HG03378 (cell line): Measurements from ENCODE around the gene OR4D9.
"Not testable (repeated sequence)": the region's sequence is repeated elsewhere in the genome, so short reads cannot be mapped to it uniquely, and the experiment has no call there.

Experiments
- ATAC-seq: cut with Tn5 transposase; IDR thresholded peaks from one replicate; pipeline ENCODE4 v1.9.1; 2021; ENCODE audit warnings: mild to moderate bottlenecking, moderate library complexity; ENCODE audit not compliant: unreplicated experiment

Gene OR4D9

DNA sequence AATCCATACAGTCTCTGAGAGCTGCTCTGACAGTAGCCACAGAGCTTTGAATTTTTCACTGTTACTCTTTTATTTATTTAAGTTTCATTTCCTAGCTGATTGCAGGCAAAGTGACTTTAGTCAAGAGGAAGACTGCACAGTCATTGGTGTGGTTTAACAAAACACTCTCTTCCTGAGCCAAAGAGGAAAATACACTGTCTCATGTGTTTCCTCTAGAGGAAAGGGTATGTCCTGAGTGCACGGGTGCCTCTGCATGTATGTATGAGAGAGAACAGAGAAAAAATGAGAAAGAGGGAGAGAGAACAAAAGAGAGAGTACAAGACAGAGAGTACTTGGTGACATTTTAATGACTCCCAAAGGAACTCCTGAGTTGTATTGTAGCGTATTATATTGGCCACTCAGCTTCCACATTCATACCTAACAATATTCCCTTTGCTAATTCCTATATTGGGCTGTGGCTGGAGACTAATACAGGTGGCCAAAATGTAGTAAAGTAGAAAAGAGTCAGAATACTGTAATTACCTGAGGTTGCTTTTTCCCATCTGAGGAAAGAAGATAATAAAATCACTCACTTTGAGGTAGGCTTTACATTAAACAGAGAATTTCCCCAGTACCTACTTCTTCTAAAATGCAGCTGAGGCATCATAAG is at the start of gene OR4D9:
TSS of gene OR4D9 (plus strand) at position 599 of the 649 bp plus-strand sequence. CDS start 3,374 bp downstream, outside the sequence.
- no peak for ATAC-seq

DNA sequence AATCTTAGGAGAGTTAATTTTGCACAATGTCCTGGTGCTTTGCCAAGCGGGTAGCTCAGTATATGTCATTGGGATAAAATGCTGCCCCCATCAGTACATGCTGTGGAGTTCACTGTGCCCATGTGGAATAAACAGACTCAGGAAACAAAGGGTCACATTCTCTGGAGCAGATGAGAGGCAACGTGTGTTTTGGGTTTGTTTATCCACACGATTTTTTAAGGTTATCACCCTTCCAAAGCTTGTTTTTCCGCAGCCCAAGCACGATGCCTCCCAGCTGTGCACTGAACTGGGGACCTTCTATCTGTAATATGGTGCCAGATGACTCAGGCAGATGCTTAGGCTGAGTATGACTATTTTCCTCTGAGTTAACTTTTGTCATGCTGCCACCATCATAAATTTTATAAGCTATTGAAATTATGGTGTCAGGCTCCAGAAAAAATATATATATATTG is 48.1 kb upstream of the OR4D9 start:
- ATAC-seq = no peak

DNA sequence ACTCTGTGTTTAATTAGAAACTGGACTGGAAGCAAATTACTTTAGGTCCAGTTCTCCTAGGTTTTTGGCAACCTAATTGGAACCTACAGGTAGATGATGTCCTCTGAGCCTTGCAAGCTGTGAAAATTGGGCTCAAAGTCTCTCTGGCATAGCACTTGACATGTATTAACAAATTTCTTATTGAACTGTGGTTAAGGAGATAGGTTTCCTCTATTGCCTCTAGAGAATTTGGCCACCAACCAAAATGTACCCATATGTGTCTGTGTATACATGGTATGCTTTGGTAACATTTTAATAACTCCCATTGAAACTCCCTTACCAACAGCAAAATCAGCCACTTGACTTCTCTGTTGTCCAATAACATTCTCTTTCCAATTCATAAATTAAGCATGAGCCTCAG is 38.3 kb upstream of the OR4D9 start, which contains the start of gene OR4D10:
TSS of gene OR4D10 (plus strand) at position 301 of the 400 bp plus-strand sequence. CDS start 4,115 bp downstream, outside the sequence.
- no peak for ATAC-seq

DNA sequence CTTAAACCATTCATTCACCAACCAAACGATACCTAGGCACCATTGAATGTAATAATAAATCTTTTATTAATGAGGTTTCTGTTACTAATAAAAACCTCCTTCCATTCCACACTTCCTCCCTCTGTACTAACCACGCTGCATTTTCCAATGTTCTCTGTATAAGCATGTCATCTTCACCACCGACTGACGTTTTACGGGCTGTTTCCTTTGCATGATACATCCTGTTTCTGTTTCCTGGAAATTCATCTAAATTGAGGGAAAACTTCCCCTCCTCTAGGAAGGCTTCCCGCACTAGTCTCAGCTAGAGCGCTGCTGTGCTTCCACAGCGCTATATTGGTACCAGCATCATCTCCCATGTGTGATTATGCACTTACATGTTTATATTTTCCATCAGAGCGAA is 36.2 kb upstream of the OR4D9 start:
- no peak for ATAC-seq

DNA sequence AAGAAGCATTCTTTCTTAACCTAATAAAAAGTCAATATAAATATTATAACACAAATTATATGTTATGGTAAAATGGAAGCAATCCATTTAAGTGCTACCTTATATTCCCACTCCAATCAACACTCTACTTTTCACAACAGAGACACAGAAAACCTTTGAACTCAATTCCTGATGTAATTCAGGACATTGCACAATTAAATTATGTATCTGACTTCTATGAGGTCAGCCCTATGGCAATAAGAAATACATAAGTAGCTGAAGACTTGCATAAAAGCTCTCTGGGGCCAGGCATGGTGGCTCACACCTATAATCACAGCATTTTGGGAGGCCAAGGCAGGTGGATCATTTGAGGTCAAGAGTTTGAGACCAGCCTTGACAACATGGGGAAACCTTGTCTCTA is 31.4 kb upstream of the OR4D9 start:
- no peak for ATAC-seq

DNA sequence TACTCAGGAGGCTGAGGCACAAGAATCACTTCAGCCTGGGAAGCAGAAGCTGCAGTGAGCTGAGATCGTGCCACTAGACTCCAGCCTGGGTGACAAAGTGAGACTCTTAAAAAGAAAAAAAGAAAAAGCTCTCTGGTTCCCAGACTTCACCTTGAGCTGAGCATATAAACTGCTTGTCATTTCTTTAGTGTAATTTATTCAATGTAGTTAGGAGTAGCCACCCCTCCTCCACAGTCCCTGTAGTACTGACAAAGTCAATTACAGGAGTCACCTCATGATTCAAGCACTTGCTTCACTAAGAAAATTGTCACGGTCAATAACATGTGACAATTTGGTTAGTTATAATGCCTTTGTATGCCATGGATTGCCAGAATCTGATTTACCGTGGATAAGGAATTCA is 31.0 kb upstream of the OR4D9 start:
- no peak for ATAC-seq

DNA sequence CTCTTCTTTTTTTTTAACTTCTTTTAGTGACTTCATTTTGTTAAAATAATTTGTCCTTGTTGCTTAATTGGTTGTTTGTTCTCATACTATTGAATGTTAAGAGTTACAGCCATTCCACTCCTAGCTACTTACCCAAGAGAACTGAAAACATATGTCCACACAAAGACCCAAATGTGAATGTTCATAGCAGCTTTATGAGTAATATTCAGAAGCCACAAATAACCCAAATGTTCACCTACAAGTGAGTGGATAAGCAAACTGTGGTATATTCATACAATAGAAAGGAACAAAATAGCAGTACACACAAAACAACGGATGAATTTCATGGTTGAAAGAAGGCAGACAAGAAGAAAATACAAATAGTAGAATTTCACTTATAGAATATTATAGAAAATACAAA is 9.4 kb upstream of the OR4D9 start:
- ATAC-seq = no peak

DNA sequence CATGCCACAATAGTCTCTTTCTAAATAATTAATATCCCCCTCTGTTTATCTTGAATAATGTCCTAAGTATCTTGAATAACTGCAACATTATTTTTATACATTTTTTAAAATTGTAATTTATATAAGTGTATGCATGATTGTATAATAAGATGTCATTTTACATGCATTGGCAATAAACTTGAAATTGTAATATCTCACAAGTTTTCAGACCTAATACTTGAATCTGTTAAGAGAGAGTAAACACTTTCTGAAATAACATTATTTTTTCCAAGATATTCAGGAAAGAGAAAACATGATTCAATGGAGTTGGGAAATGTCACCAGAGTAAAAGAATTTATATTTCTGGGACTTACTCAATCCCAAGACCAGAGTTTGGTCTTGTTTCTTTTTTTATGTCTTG is 8.1 kb upstream of the OR4D9 start, which contains the start of gene OR4D11:
TSS of gene OR4D11 (plus strand) at position 301 of the 400 bp plus-strand sequence. CDS start at position 301, 0 bp downstream.
- ATAC-seq = no peak

DNA sequence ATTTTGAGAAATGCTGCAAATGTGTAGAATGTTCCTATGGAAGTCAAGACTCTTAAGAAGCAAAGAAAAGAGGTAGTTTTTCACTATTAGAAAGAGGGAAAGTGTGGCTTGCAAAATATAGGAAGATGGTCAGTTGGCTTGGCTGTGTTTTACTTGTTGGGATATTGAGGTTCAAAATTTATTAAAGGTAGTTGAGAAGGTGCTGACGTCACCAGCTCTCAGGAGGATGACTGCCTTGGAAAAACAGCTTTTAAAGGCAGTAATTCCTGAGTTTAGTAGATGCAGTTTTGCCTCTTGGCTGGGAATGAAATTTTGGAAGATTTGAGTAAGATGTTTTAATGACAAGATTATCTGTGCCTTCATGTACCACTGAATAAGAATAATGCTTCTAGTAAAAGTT is 336 bp downstream of the OR4D9 start:
- no peak for ATAC-seq

DNA sequence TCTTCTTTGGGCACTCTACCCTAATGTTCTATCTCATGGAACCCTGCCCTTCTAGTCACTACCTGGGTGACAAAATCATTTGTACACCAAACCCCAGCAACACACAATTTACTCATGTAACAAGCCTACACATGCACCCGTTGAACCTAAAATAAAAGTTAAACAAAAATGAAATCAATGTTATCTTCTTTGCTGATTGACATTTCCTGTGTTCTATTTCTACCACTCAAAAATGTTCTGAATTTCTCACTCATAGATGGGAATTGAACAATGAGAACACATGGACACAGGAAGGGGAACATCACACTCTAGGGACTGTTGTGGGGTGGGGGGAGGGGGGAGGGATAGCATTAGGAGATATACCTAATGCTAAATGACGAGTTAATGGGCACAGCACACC is 8.8 kb downstream of the OR4D9 start:
- not testable (repeated sequence) for ATAC-seq

DNA sequence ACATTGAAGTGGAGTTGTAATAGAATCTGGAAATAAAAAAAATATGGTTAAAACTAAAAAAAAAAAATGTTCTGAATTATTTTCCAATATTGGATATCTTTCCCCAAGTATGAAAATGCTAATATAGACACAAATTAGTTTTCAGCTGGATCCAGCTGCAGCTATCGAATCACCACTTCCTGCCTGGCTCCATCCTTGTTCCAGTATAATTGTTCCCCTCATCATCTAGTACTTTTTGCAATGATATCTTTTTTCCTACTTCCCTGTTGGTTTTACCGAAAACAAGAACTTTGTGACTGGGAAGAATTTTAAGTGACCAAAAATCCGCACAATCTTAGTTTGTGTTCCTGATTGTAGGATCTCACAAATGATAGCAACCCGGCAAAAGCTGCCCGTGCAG is 9.4 kb downstream of the OR4D9 start:
- ATAC-seq = no peak

DNA sequence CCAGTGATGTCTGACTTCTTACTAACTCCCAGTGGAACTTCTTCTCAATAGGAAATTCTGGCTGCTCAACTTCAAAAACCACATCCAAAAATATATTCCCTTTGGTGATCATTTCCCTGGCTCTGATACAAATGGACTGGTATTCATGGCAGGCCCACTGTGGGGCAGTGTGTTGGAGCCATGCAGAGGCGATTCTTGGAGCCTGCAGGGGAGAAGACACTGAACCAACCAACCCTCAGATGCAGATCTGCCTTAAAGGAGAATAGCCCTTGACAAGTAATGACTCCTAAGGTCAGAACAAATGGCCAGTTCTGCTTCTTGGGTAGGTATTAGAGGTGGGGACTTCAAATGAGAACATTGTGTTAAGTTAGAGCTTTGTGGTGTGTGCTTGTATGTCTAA is 12.2 kb downstream of the OR4D9 start:
- ATAC-seq = no peak

DNA sequence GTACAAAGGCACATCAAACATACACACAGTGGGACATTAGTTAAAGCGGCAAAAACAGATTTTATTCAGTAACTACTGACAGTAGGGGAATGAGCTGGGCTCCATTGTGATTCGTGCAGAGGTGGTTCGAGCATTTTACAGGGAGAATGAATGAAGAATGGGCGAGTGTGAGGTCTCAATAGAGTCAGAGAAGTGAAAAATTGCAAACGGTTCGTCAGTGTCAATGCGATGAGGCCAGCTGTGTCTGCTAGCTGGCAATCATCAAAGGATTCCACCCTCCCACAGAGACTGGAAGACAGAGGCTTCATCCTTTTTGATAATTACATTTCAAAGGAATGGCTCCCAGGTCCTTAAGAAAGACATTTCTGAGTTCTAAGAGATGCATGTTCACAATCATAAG is 17.4 kb downstream of the OR4D9 start:
- no peak for ATAC-seq

DNA sequence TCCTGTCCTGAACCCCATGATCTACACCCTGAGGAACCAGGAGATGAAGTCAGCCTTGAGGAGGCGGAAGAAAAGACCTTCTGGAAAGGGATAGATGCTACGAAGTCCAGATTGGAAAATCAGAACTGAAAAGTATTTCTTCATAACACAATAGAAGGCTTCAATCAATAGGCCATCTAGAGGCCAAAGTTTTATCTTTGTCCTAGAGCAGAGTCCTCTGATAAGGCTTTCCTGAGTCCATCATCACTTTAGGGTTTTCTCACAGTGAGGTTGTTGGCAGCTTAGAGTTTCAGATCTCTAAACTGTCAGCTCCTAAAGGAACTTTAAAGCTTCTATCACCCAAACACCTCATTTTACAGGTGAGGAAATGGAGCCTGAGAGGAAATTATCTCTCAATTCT is 21.3 kb downstream of the OR4D9 start:
- no peak for ATAC-seq

DNA sequence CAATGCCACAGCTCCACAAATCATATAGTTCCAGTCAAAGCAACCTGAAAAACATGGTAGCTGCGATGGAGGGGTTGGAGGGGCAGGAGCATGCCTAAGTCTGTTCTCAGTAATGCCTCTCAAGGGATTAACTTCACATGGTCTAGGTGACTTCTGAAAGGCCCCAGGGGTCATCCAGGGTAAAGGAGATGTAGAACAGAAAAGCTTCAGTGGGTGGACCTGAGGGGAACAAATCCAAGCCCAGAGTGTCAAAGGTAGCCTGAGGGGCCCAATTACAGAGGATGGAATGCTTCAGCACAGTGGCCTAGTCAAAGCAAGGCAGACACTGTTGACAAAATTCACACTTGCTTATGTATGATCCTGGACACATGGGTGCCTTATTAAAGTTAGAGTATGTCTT is 23.3 kb downstream of the OR4D9 start:
- no peak for ATAC-seq

DNA sequence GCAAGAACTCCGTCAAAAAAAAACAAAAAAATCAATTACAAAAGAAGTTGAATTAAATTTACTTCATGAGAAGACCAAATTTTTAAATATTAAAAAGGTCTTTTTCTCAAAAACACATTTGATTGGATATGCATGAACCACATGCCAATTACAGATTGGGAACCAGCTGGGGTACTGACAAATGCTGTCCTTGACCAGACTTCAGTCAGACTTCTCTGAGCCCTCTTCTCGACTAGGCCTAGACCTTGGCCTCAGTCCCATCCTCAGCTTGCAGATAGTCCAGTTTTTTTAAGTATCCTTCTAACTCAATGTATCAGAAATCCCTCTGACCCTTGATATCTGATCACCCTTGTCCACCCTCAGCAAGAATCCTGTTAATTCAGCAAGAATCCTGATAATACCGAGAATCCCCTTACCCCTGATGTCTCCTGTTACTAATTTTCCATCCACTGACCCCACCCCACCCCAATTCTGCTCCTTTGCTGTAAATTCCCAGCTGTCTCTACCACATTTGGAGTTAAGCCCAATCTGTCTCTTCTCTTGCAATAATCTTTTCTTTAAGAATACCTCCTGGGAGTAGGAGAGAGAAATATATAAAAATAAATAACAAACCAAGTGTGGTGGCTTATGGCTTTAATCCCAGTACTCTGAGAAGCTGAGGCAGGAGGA is 30.9 kb downstream of the OR4D9 start:
- ATAC-seq = no peak

DNA sequence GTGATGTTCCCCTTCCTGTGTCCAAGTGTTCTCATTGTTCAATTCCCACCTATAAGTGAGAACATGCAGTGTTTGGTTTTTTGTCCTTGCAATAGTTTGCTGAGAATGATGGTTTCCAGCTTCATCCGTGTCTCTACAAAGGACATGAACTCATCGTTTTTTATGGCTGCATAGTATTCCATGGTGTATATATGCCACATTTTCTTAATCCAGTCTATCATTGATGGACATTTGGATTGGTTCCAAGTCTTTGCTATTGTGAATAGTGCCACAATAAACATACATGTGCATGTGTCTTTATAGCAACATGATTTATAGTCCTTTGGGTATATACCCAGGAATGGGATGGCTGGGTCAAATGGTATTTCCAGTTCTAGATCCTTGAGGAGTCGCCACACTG is 32.4 kb downstream of the OR4D9 start:
- ATAC-seq = not testable (repeated sequence)

DNA sequence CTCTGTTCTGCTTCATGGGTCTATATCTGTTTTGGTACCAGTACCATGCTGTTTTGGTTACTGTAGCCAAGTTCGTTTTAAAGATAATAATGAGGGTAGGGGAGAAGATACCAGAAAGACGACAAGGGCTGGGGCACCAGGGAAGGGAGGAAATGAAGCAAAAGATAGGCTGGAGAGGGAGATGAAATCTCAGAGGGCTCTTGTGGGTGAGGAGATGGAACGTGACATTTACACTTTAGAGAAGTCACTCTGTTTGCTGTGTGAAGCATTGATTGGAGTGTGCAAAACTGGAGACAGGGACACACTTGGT is 33.5 kb downstream of the OR4D9 start:
- ATAC-seq = no peak

DNA sequence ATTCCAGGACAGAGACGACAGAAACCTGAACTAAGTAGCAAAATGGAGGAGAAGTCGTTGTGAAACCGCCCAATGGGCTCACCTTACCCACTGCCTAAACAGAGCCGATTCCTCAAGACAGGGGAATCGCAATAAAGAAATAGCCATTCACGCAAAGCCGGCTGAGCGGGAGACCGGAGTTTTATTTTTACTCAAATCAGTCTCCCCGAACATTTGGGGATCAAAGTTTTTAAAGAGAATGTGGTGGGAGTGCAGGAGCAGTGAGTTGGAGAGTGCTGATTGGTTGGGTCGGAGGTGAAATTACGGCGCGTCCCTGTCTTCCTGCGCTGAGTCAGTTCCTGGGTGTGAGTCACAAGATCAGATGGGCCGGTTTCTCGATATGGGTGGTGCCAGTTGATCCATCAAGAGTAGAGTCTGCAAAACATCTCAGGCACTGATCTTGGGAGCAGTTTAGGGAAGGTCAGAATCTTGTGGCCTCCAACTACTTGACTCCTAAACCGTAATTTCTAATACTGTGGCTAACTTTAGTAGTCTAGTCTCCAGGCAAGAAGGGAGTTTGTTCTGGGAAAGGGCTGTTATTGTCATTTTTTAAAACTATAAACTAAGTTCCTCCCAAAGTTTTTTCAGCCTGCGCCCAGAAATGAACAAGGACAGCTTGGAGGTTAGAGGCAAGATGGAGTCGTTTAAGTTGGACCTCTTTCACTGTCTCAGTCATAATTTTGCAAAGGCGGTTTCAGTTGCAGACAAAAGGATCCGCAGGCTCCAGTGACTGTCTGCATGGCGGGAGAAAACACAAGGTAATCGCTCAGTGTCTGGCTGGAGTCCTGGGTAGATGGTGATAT is 34.1 kb downstream of the OR4D9 start:
- no peak for ATAC-seq

DNA sequence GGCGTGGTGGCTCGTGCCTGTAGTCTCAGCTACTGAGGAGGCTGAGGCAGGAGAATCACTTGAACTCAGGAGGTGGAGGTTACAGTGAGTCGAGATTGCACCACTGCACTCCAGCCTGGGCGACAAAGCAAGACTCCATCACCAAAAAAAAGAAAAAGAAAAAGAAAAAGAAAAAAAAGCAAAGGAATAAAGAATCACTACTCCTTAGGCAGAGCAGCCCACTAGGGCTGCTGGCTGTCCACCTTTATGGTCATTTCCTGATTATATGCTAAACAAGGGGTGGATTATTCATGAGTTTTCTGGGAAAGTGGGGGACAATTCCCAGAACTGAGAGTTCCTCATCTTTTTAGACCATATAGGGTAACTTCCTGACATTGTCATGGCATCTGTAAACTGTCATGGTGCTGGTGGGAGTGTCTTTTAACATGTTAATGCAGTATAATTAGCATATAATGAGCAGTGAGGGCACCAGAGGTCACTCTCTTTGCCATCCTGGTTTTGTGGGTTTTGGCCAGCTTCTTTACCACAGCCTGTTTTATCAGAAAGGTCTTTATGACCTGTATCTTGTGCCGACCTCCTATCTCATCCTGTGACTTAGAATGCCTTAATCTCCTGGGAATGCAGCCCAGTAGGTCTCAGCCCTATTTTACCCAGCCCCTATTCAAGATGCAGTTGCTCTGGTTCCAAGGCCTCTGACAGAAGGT is 36.4 kb downstream of the OR4D9 start:
- ATAC-seq = not testable (repeated sequence)

DNA sequence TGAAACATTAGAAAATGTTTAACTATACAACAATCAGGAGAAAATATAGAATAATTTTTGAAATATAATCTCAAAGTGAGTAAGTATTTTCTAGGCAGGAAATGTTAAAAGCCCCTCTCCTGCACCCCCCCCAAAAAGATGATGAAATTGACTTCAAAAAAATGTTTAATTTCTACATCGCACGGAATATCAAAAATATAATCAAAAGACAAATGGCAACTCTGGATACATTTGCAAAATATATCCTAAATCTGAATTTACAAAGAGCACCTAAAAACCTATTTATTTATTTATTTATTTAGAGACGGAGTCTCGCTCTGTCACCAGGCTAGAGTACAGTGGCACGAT is 36.9 kb downstream of the OR4D9 start:
- no peak for ATAC-seq
